Measurements from ENCODE around the gene WDR88. TPM values are rescaled to one million over a fixed set of nuclear protein-coding genes. Genes with fewer than 3 reads are reported as not detected.

WDR88 gene
- total and polyA plus RNA-seq, 8 donors: not detected

GRCh38 chr19:33196446-33197193 is 64.7 kb downstream of the WDR88 start:
- no peaks in the 10 kb centered on the region for H3K27me3 ChIP-seq
- H3K4me3 ChIP-seq: no peak overlapping the region
- peak in 2 of 6 donors; percentile 6 to 28 for DNase-seq
- ATAC-seq: no peak
- H3K4me1 ChIP-seq: peaks cover 0 to 6% (median 0%) of the 10 kb centered on the region in 3 donors
- no peaks in the 10 kb centered on the region for H3K36me3 ChIP-seq
- no peak overlapping the region for H3K27ac ChIP-seq
- no peak for TF ChIP-seq CTCF (IDR thresholded peaks at IDR 0.05)
- no peaks in the 10 kb centered on the region for H3K9me3 ChIP-seq
- intact Hi-C loops (cut with DNase I): no loop called here
- FAIRE-seq: no peak
- 92 to 94% methylated on average over 10 of the region's 10 CpGs for WGBS, 2 donors

GRCh38 chr19:33197591-33198000 is 65.7 kb downstream of the WDR88 start:
- FAIRE-seq (no peak), DNase-seq (peak in 1 of 6 donors; percentile 32), ATAC-seq (no peak)
- 94% methylated on average over 11 of the region's 11 CpGs for WGBS, 2 donors
- Histone ChIP-seq H3K27ac (no peak overlapping the region), H3K27me3 (no peaks in the 10 kb centered on the region), H3K4me1 (peaks cover 0 to 6% (median 0%) of the 10 kb centered on the region in 3 donors), H3K9me3 (no peaks in the 10 kb centered on the region), H3K4me3 (no peak overlapping the region), H3K36me3 (no peaks in the 10 kb centered on the region)
- TF ChIP-seq CTCF (IDR thresholded peaks at IDR 0.05): no peak
- intact Hi-C loops (cut with DNase I): no loop called here

- H3K4me1 ChIP-seq: peaks cover 0 to 6% (median 0%) of the 10 kb centered on the region in 3 donors
- H3K9me3 ChIP-seq: no peaks in the 10 kb centered on the region
- FAIRE-seq (no peak), DNase-seq (peak in 1 of 6 donors; percentile 55), ATAC-seq (no peak)
- no peak overlapping the region for H3K27ac ChIP-seq
- no peak for TF ChIP-seq CTCF (IDR thresholded peaks at IDR 0.05)
- no peaks in the 10 kb centered on the region for H3K27me3 ChIP-seq
- no peaks in the 10 kb centered on the region for H3K36me3 ChIP-seq
- H3K4me3 ChIP-seq: no peak overlapping the region
- intact Hi-C loops (cut with DNase I): no loop called here
- WGBS, 2 donors: 92 to 95% methylated on average over 7 of the region's 7 CpGs
These were observed 66.3 kb downstream of the WDR88 start for GRCh38 chr19:33198169-33198568.

- ATAC-seq (no peak), FAIRE-seq (no peak), DNase-seq (peak in 1 of 6 donors; percentile 30)
- Histone ChIP-seq H3K27ac (no peak overlapping the region), H3K4me1 (peaks cover 0 to 6% (median 0%) of the 10 kb centered on the region in 3 donors), H3K4me3 (no peak overlapping the region), H3K36me3 (no peaks in the 10 kb centered on the region), H3K9me3 (no peaks in the 10 kb centered on the region), H3K27me3 (no peaks in the 10 kb centered on the region)
- WGBS, 2 donors: 64 to 70% methylated on average over 8 of the region's 8 CpGs
- no peak for TF ChIP-seq CTCF (IDR thresholded peaks at IDR 0.05)
- intact Hi-C loops (cut with DNase I): no loop called here
These were observed 67.7 kb downstream of the WDR88 start for GRCh38 chr19:33199441-33200265.

All from pancreas (tissue), 10 donors.